K562 (cell line): ENCODE data around the gene HCRTR2.
"Not testable (repeated sequence)": the region's sequence is repeated elsewhere in the genome, so short reads cannot be mapped to it uniquely, and the experiment has no call there.

ENCODE experiments used
- ETV6 ChIP-seq, 3 experiments: fragments of 150-350 bp in 1 of 3; sonication (generic) in 1 of 3; formaldehyde crosslinking in 1 of 3; IDR thresholded peaks; 2 replicates each; pipeline versions ENCODE4 v1.6.1 to v1.8.0; 2014 to 2022; ENCODE audit warnings: borderline replicate concordance in 2 of 3, low read depth in 2 of 3, antibody characterized with exemption in 1 of 3, low read length in 1 of 3, mild to moderate bottlenecking in 1 of 3, missing genetic modification reagents in 1 of 3
- HDGF ChIP-seq: fragments of 450-650 bp; IDR thresholded peaks from 2 replicates; pipeline ENCODE4 v1.6.1; 2016
- KDM4B ChIP-seq, 2 experiments: fragments of 450-650 bp in 1 of 2; sonication (generic) in 1 of 2; IDR thresholded peaks; 2 replicates each; pipeline ENCODE4 v1.6.1; 2016 to 2017; ENCODE audit warnings: borderline replicate concordance in 2 of 2, antibody characterized with exemption in 1 of 2, low read depth in 1 of 2, mild to moderate bottlenecking in 1 of 2
- SMAD3 ChIP-seq: fragments of 450-650 bp; formaldehyde crosslinking; conservative IDR thresholded peaks from 2 replicates; pipeline ENCODE4 v1.4.0; 2020; ENCODE audit warnings: mild to moderate bottlenecking
- ZNF707 ChIP-seq: fragments of 250-450 bp; sonication (Bioruptor Pico); conservative IDR thresholded peaks from 2 replicates; pipeline ENCODE4 v1.8.0; 2022; ENCODE audit warnings: inconsistent platforms, mild to moderate bottlenecking, moderate library complexity
- TF ChIP-seq, protein P1 (sequence below), 2 experiments: fragments of 450-650 bp; IDR thresholded peaks; 2 replicates each; pipeline ENCODE4 v1.6.1; 2016
- TF ChIP-seq, protein P2 (sequence below), 3 experiments: IDR thresholded peaks in 2 of 3; conservative IDR thresholded peaks in 1 of 3; 2 replicates each; pipeline ENCODE4 v1.5.1; 2011 to 2012; ENCODE audit warnings: low read length in 3 of 3, mild to moderate bottlenecking in 3 of 3, control low read depth in 2 of 3, improper control_type of control experiment in 1 of 3, inconsistent platforms in 1 of 3, low read depth in 1 of 3, mixed read lengths in 1 of 3, moderate library complexity in 1 of 3; ENCODE audit not compliant: insufficient read depth in 2 of 3
- TF ChIP-seq, protein P3 (sequence below): fragments of 250-450 bp; sonication (Bioruptor Pico); IDR thresholded peaks from 2 replicates; pipeline ENCODE4 v1.4.0; 2020; ENCODE audit warnings: borderline replicate concordance

DNA sequence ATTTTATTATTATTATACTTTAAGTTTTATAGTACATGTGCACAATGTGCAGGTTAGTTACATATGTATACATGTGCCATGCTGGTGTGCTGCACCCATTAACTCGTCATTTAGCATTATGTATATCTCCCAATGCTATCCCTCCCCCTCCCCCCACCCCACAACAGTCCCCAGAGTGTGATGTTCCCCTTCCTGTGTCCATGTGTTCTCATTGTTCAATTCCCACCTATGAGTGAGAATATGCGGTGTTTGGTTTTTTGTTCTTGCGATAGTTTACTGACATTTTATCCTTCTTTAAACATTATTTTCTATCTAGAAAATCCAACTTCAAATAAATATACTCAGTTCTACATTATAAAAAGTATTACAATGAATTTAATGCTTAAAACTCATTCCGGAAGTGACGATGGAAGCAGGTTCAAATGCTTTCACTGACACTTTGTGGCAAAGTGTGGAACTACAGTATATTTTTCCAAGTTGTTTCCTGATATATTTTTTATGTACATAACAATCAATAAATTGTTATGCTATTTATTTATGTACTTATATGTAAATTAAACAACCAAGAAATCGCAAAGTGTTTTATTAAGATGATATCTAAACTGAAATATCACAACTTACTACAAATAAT is 66.8 kb downstream of the HCRTR2 start:
- TF ChIP-seq ETV6 (IDR thresholded peaks at IDR 0.05; ENCODE audit: borderline replicate concordance in 1 of 2, low read depth in 2 of 2, low read length in 1 of 2); ETV6 (CRISPR knock-in tag; IDR thresholded peaks at IDR 0.05; ENCODE audit: borderline replicate concordance); ZNF707 (CRISPR knock-in tag); HDGF; SMAD3; KDM4B (IDR thresholded peaks at IDR 0.05; ENCODE audit: borderline replicate concordance in 2 of 2, low read depth in 1 of 2): not testable (repeated sequence)
- TF ChIP-seq, protein P1, sequence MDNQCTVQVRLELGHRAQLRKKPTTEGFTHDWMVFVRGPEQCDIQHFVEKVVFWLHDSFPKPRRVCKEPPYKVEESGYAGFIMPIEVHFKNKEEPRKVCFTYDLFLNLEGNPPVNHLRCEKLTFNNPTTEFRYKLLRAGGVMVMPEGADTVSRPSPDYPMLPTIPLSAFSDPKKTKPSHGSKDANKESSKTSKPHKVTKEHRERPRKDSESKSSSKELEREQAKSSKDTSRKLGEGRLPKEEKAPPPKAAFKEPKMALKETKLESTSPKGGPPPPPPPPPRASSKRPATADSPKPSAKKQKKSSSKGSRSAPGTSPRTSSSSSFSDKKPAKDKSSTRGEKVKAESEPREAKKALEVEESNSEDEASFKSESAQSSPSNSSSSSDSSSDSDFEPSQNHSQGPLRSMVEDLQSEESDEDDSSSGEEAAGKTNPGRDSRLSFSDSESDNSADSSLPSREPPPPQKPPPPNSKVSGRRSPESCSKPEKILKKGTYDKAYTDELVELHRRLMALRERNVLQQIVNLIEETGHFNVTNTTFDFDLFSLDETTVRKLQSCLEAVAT (IDR thresholded peaks at IDR 0.05) = not testable (repeated sequence)
- TF ChIP-seq, protein P2, sequence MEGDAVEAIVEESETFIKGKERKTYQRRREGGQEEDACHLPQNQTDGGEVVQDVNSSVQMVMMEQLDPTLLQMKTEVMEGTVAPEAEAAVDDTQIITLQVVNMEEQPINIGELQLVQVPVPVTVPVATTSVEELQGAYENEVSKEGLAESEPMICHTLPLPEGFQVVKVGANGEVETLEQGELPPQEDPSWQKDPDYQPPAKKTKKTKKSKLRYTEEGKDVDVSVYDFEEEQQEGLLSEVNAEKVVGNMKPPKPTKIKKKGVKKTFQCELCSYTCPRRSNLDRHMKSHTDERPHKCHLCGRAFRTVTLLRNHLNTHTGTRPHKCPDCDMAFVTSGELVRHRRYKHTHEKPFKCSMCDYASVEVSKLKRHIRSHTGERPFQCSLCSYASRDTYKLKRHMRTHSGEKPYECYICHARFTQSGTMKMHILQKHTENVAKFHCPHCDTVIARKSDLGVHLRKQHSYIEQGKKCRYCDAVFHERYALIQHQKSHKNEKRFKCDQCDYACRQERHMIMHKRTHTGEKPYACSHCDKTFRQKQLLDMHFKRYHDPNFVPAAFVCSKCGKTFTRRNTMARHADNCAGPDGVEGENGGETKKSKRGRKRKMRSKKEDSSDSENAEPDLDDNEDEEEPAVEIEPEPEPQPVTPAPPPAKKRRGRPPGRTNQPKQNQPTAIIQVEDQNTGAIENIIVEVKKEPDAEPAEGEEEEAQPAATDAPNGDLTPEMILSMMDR (IDR thresholded peaks at IDR 0.05 in 2 of 3, conservative IDR thresholded peaks at IDR 0.05 in 1 of 3; ENCODE audit: insufficient read depth in 2 of 3, low read depth in 1 of 3, low read length in 3 of 3) = 0 out of 6 replicates have a peak, but pooled peaks of 1 of the 3 experiments have one; percentile 18
- TF ChIP-seq, protein P3, sequence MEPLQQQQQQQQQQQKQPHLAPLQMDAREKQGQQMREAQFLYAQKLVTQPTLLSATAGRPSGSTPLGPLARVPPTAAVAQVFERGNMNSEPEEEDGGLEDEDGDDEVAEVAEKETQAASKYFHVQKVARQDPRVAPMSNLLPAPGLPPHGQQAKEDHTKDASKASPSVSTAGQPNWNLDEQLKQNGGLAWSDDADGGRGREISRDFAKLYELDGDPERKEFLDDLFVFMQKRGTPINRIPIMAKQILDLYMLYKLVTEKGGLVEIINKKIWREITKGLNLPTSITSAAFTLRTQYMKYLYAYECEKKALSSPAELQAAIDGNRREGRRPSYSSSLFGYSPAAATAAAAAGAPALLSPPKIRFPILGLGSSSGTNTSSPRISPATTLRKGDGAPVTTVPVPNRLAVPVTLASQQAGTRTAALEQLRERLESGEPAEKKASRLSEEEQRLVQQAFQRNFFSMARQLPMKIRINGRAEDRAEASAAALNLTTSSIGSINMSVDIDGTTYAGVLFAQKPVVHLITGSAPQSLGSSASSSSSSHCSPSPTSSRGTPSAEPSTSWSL (CRISPR knock-in tag) = not testable (repeated sequence)
